Neural cell (in vitro differentiated cells): ENCODE measurements around the gene SHANK1. TPM values are rescaled to one million over a fixed set of nuclear protein-coding genes. Genes with fewer than 3 reads are reported as not detected.

Experiments
- H2AFZ ChIP-seq: fragments of 200-600, 300-800 bp; sonication (generic), shearing (Covaris generic); 2 replicates; pipeline ENCODE4 v1.6.0; 2014; ENCODE audit warnings: low read depth, mild to moderate bottlenecking, antibody characterized with exemption, low read length, moderate library complexity
- H3F3A ChIP-seq: fragments of 200-600 bp; shearing (Covaris generic); 2 replicates; pipeline ENCODE4 v1.6.1; 2016; ENCODE audit warnings: mild to moderate bottlenecking, moderate library complexity, mixed read lengths, antibody characterized with exemption, low read length; ENCODE audit not compliant: insufficient read depth, poor library complexity, severe bottlenecking
- H3K27ac ChIP-seq: fragments of 200-600, 300-800 bp; sonication (generic), shearing (Covaris generic); 2 replicates; pipeline ENCODE4 v1.5.1; 2014; ENCODE audit warnings: mild to moderate bottlenecking, low read length, moderate library complexity
- H3K27me3 ChIP-seq: fragments of 300-800, 200-600 bp; sonication (generic), shearing (Covaris generic); 2 replicates; pipeline ENCODE4 v1.6.0; 2014; ENCODE audit warnings: mild to moderate bottlenecking, low read depth, low read length, moderate library complexity; ENCODE audit not compliant: insufficient read depth
- H3K36me3 ChIP-seq: fragments of 300-800, 200-600 bp; sonication (generic), shearing (Covaris generic); 2 replicates; pipeline ENCODE4 v1.5.1; 2014; ENCODE audit warnings: mild to moderate bottlenecking, antibody characterized with exemption, low read length, moderate library complexity; ENCODE audit not compliant: insufficient read depth
- H3K4me2 ChIP-seq: fragments of 300-800, 200-600 bp; sonication (generic), shearing (Covaris generic); 2 replicates; pipeline ENCODE4 v1.6.0; 2014; ENCODE audit warnings: mild to moderate bottlenecking, low read length
- H3K4me3 ChIP-seq: fragments of 300-800, 200-600 bp; sonication (generic), shearing (Covaris generic); 2 replicates; pipeline ENCODE4 v1.5.1; 2014; ENCODE audit warnings: mild to moderate bottlenecking, low read length, moderate library complexity
- H3K79me2 ChIP-seq: fragments of 200-600 bp; shearing (Covaris generic); replicated peaks from 2 replicates; pipeline ENCODE4 v1.6.0; 2014; ENCODE audit warnings: mild to moderate bottlenecking, low read length, moderate library complexity; ENCODE audit not compliant: insufficient read depth
- H3K9ac ChIP-seq: fragments of 300-800, 200-600 bp; sonication (generic), shearing (Covaris generic); 2 replicates; pipeline ENCODE4 v1.6.1; 2016; ENCODE audit warnings: mild to moderate bottlenecking, low read length, mixed read lengths
- H3K9me2 ChIP-seq: fragments of 200-600 bp; shearing (Covaris generic); 2 replicates; pipeline ENCODE4 v1.6.1; 2016; ENCODE audit warnings: mild to moderate bottlenecking, low read length, mixed read lengths; ENCODE audit not compliant: insufficient read depth
- H3K9me3 ChIP-seq: fragments of 200-600, 300-800 bp; sonication (generic), shearing (Covaris generic); 2 replicates; pipeline ENCODE4 v1.6.1; 2016; ENCODE audit warnings: mild to moderate bottlenecking, mixed run types, low read length, moderate library complexity, mixed read lengths
- H4K20me1 ChIP-seq: fragments of 200-600 bp; shearing (Covaris generic); 2 replicates; pipeline ENCODE4 v1.6.1; 2016; ENCODE audit warnings: mild to moderate bottlenecking, mixed run types; ENCODE audit not compliant: insufficient read depth
- EP300 ChIP-seq: fragments of 450-650 bp; conservative IDR thresholded peaks from 2 replicates; pipeline ENCODE4 v1.6.1; 2014; ENCODE audit warnings: antibody characterized with exemption, mild to moderate bottlenecking, moderate library complexity; ENCODE audit not compliant: poor library complexity, severe bottlenecking
- EZH2 ChIP-seq: fragments of 200-600, 300-800 bp; shearing (Covaris generic), sonication (generic); IDR thresholded peaks from 2 replicates; pipeline ENCODE4 v1.6.1; 2014; ENCODE audit warnings: antibody characterized with exemption, low read length, borderline replicate concordance, mild to moderate bottlenecking; ENCODE audit not compliant: insufficient read depth, poor library complexity, severe bottlenecking
- MXI1 ChIP-seq: fragments of 450-650 bp; conservative IDR thresholded peaks from 2 replicates; pipeline ENCODE4 v1.6.1; 2014; ENCODE audit warnings: antibody characterized with exemption, mild to moderate bottlenecking; ENCODE audit not compliant: poor library complexity, severe bottlenecking
- POLR2AphosphoS5 ChIP-seq: IDR thresholded peaks from 2 replicates; pipeline ENCODE4 v1.6.1; 2012
- RAD21 ChIP-seq: fragments of 450-650 bp; conservative IDR thresholded peaks from 2 replicates; pipeline ENCODE4 v1.6.1; 2014; ENCODE audit warnings: antibody characterized with exemption, mild to moderate bottlenecking, moderate library complexity
- SMC3 ChIP-seq: fragments of 450-650 bp; conservative IDR thresholded peaks from 2 replicates; pipeline ENCODE4 v1.6.1; 2014; ENCODE audit warnings: antibody characterized with exemption, mild to moderate bottlenecking, moderate library complexity; ENCODE audit not compliant: poor library complexity
- TAF1 ChIP-seq: IDR thresholded peaks from 2 replicates; pipeline ENCODE4 v1.6.1; 2012; ENCODE audit warnings: low read depth
- polyA plus RNA-seq: library from polyadenylated mRNA; depleted of rRNA; stranded (reverse); fragments of >200 nt; gene quantifications from 2 replicates; pipeline ENCODE4 v1.2.3, GENCODE V29; 2014
- TF ChIP-seq, protein P1 (sequence below): IDR thresholded peaks from 2 replicates; pipeline ENCODE4 v1.6.1; 2012; ENCODE audit warnings: borderline replicate concordance
- TF ChIP-seq, protein P2 (sequence below): fragments of 450-650 bp; IDR thresholded peaks from 2 replicates; pipeline ENCODE4 v1.5.1; 2014; ENCODE audit warnings: antibody characterized with exemption, mild to moderate bottlenecking, moderate library complexity; ENCODE audit not compliant: poor library complexity, severe bottlenecking

Gene SHANK1
- polyA plus RNA-seq, 1 donor from 2014 or later, result 7.9 TPM

DNA sequence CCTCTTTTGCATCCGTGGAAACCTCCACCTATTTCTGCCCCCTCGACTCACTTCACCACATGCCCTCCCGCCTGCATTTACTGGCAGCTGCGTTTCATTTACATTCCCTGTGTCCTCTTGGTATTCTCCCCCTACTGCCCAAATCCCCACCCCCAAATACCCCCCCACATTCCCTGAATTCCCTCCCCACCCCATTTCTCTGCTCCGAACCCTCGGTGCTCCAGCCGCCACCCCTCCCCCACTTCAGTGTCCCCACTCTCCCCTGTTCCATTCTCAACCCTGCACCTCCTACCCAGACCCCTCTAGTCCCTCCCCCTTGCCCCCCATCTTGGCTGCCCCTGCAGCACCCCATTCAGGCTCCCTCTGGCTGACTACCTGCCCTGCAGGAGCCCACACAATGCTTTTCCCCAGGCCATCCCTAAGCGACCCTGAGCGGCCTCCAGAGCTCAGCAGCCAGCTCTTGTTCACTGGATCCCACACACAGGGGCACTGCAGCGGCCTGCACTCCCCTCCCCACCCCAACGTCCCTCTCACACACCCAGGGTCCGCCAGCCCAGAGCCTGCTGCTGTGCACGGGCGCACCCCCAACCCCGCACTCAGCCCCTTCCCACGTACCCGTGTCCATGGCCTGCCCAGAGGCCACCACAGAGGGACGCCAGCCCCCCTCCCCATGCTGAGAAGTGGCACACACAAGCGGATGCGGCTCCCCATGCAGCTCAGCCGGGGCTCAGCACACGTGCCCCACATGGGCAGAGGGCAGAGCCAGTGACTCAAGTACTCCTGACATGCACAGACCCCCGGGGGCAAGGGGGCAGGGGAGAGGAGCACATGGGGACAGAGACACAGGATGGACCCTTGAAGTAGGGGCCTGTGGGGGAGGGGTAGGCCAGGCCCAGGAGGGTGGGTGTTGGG is 26.3 kb downstream of the SHANK1 start:
- H3K4me3 ChIP-seq, result peak overlapping the region; percentile 69
- H3K79me2 ChIP-seq, result peaks cover 37% of the 10 kb centered on the region
- peak overlapping the region; percentile 84 for H3K4me2 ChIP-seq
- peak overlapping the region; percentile 96 for H3K9ac ChIP-seq
- TF ChIP-seq, protein P1, sequence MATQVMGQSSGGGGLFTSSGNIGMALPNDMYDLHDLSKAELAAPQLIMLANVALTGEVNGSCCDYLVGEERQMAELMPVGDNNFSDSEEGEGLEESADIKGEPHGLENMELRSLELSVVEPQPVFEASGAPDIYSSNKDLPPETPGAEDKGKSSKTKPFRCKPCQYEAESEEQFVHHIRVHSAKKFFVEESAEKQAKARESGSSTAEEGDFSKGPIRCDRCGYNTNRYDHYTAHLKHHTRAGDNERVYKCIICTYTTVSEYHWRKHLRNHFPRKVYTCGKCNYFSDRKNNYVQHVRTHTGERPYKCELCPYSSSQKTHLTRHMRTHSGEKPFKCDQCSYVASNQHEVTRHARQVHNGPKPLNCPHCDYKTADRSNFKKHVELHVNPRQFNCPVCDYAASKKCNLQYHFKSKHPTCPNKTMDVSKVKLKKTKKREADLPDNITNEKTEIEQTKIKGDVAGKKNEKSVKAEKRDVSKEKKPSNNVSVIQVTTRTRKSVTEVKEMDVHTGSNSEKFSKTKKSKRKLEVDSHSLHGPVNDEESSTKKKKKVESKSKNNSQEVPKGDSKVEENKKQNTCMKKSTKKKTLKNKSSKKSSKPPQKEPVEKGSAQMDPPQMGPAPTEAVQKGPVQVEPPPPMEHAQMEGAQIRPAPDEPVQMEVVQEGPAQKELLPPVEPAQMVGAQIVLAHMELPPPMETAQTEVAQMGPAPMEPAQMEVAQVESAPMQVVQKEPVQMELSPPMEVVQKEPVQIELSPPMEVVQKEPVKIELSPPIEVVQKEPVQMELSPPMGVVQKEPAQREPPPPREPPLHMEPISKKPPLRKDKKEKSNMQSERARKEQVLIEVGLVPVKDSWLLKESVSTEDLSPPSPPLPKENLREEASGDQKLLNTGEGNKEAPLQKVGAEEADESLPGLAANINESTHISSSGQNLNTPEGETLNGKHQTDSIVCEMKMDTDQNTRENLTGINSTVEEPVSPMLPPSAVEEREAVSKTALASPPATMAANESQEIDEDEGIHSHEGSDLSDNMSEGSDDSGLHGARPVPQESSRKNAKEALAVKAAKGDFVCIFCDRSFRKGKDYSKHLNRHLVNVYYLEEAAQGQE, result no peak
- TF ChIP-seq MXI1 (no peak), EP300 (no peak), TAF1 (no peak), RAD21 (no peak), EZH2 (no peak), SMC3 (no peak), POLR2AphosphoS5 (no peak)
- TF ChIP-seq, protein P2, sequence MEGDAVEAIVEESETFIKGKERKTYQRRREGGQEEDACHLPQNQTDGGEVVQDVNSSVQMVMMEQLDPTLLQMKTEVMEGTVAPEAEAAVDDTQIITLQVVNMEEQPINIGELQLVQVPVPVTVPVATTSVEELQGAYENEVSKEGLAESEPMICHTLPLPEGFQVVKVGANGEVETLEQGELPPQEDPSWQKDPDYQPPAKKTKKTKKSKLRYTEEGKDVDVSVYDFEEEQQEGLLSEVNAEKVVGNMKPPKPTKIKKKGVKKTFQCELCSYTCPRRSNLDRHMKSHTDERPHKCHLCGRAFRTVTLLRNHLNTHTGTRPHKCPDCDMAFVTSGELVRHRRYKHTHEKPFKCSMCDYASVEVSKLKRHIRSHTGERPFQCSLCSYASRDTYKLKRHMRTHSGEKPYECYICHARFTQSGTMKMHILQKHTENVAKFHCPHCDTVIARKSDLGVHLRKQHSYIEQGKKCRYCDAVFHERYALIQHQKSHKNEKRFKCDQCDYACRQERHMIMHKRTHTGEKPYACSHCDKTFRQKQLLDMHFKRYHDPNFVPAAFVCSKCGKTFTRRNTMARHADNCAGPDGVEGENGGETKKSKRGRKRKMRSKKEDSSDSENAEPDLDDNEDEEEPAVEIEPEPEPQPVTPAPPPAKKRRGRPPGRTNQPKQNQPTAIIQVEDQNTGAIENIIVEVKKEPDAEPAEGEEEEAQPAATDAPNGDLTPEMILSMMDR, result no peak
- H3K9me3 ChIP-seq, result no peaks in the 10 kb centered on the region
- no peak overlapping the region for H2AFZ ChIP-seq
- peak overlapping the region; percentile 95 for H3K27ac ChIP-seq
- no peaks in the 10 kb centered on the region for H3F3A ChIP-seq
- H3K36me3 ChIP-seq, result no peaks in the 10 kb centered on the region
- H3K9me2 ChIP-seq, result no peaks in the 10 kb centered on the region
- no peaks in the 10 kb centered on the region for H3K27me3 ChIP-seq
- no peaks in the 10 kb centered on the region for H4K20me1 ChIP-seq

DNA sequence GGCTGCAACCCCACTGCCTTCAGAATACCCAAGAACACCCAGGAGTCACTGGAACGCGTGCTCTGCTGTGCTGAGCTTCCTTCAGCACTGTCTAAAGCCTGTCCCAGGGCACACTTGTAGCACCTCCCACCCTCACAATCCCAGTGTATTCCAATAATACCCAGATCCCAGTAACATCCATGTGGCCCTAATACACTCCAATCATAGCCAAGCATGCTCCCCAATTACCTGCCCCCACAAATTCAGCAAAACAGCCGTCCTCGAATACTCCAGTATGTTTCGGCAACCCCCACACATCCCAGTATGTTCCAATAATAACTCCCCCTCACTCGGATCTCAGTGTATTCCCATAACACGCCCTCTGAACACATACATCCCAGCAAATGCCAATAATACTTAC is 29.2 kb downstream of the SHANK1 start:
- H3K9me2 ChIP-seq, result no peaks in the 10 kb centered on the region
- no peaks in the 10 kb centered on the region for H3F3A ChIP-seq
- H3K27me3 ChIP-seq, result no peaks in the 10 kb centered on the region
- no peak overlapping the region for H3K4me3 ChIP-seq
- H3K79me2 ChIP-seq, result peaks cover 37% of the 10 kb centered on the region
- TF ChIP-seq POLR2AphosphoS5 (no peak), MXI1 (no peak), RAD21 (no peak), EZH2 (no peak), TAF1 (no peak), EP300 (no peak), SMC3 (no peak)
- TF ChIP-seq, protein P2, result no peak
- TF ChIP-seq, protein P1, result no peak
- H3K36me3 ChIP-seq, result no peaks in the 10 kb centered on the region
- no peak overlapping the region for H3K27ac ChIP-seq
- no peaks in the 10 kb centered on the region for H4K20me1 ChIP-seq
- no peak overlapping the region for H3K9ac ChIP-seq
- no peak overlapping the region for H3K4me2 ChIP-seq
- no peak overlapping the region for H2AFZ ChIP-seq
- no peaks in the 10 kb centered on the region for H3K9me3 ChIP-seq
